Esophagus mucosa (tissue), 1 donor: Measurements from ENCODE around the gene ADH1B. TPM values are rescaled to one million over a fixed set of nuclear protein-coding genes. Genes with fewer than 3 reads are reported as not detected.

Experiments used
- total RNA-seq: library from RNA; stranded (reverse); gene quantifications from one replicate; pipeline ENCODE4 v1.2.4, GENCODE V29; 2023
- donor health status: DM: yes; HTN: yes; CAD: no.

ADH1B gene
- total RNA-seq, 1 donor from 2014 or later = 14.2 TPM

Other genes starting within 250 kb of the ADH1B start
- gene ADH5, start 232.6 kb downstream of the ADH1B start, total RNA-seq = 90.8 TPM
- 0.40 TPM for gene ADH4, start 177.1 kb downstream of the ADH1B start, total RNA-seq
- gene ADH6, start 102.2 kb downstream of the ADH1B start, total RNA-seq = not detected
- not detected for gene ADH1A, start 30.4 kb downstream of the ADH1B start, total RNA-seq
- gene ADH1C, start 31.3 kb upstream of the ADH1B start, total RNA-seq = 0.64 TPM
- gene ADH7, start 113.9 kb upstream of the ADH1B start, total RNA-seq = 120 TPM
- gene C4orf17, start 189.6 kb upstream of the ADH1B start, total RNA-seq = not detected
- 3.9 TPM for gene TRMT10A, start 242.6 kb upstream of the ADH1B start, total RNA-seq